NCI-H2029 (cell line): ENCODE measurements around the gene TCF23.
A peak's percentile ranks its signal among the peaks of the same experiment; 100 is the strongest.
"Not testable (repeated sequence)": the region's sequence is repeated elsewhere in the genome, so short reads cannot be mapped to it uniquely, and the experiment has no call there.

ENCODE experiments used
- DNase-seq: peaks from one replicate; lab custom pipeline; 2025; lab: John Stamatoyannopoulos, UW

Gene TCF23

GRCh38 chr2:27154488-27154887, 5.7 kb downstream of the TCF23 start:
- DNase-seq, result no peak

DNA sequence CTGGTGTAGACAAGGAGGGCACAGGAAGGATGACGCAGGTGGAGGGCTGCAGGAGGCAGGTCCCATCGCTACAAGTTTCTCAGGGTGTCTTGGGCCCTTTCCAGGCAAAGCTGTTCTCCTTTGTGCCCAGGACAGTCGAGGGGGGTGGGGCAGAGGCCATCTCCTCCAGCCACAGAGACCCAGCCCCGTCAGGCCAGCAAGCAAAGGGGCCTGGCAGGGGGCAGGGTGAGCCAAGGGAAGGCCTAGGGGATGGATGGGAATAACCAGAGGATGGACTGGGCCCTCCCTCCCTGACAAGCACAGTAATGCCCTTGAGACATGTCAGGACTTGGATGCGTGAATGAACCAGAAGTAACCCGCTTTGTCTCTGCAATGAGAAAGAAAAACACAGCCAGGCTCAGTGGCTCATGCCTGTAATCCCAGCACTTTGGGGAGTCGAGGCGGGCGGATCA, 6.3 kb downstream of the TCF23 start:
- DNase-seq, result no peak

- DNase-seq, result no peak
Measured at GRCh38 chr2:27158468-27158867, 9.7 kb downstream of the TCF23 start.

DNA sequence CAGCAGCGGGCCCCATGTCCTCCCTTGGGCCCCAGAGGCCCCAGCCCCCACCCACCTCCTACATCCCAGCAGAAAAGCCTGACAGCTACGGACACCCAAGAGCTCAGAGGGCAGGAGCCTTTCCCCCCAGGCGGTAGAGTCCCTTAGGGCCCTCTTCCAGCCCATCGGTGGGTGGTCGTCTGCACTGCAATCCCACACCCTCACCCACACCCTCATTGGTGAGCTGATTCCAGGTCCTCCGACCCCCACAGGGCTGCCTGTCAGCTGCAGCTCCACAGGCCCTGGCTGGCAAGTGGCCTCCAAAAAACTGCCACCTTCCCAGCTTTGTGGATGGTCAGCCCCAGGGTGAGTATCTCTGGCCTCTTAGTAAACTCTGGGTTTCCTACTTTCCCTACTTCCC, 10.5 kb downstream of the TCF23 start:
- DNase-seq, result no peak

- DNase-seq, result no peak
Measured at GRCh38 chr2:27160191-27160590, 11.4 kb downstream of the TCF23 start.

DNA sequence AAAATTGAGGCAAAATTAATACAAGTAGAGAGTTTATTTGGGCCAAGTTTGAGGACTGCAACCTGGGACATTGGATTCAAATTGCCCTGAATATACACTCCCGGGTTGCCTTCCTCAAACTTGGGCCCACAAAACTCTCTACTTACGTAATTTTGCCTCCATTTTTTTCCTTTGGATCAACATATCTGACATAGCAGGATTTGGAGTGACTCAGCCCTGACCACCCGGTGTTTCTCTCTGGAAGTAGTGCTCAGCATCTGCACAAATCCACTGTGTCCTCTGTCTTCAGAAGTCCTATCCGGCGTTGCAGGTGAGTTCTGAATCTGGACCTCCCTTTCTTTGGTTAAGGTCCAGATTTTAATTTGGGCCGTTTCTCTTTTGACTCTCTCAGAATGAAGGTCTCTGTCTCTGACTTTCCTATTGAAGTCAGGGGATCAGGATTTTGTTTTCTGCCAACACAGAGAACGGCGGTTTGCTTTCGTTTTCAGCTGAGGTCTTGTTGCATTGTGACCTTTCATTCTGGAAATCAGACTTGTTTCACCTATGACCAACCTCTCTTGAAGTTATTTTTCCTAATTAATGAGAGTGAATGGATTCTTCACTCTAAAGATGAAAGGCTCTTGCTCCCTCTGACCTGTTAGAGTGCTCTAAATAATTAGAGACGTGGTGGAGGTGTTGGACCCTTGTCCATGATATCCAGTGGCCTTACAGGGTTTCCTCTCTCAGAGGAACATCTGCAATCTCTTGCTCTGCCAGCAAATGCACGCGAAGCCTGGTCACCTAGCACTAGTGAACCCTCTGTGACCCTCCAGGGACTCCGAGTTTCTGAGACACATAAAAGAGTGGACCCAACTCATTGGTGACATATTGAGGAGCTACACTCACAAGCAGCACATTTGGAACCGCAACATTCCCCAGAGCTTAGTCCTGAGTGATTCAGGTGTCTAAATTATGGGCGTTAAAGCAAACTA, 13.6 kb downstream of the TCF23 start:
- no peak for DNase-seq

DNA sequence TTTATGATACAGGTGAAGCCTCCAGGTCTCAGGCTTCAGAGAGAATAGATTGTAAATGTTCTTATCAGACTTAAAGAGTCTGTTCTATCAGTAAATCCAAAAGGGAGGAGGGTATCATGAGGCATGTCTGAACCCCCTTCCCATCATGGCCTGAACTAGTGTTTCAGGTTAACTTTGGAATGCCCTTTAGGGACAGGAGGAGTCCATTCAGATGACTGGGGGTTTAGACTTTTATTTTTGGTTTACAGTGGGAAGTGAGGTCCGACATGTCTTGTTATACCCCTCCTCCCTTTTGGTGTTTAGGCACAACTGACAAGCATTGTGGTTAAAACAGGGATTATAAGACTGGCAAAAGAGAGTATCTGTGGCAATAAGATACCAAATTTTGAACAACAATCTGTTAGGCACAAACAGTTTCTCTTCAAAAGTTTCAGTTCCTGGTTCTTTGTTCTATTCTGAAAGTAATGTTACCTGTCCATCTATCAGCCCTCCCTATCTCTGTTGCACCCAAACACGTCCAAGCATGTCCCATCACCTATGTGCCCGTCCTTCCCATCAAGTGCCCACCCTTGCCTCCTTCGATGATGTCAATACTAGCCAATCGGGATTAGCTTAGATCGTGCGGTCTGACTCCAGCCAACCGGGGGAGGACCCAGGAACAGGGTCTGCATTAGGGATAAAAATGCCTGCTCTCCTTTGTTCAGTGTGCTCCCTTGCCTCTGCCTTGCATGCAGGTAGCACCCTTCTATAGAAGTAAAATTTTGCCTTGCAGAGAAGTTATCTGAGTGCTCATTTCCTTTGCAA, 16.4 kb downstream of the TCF23 start:
- no peak for DNase-seq

GRCh38 chr2:27170581-27171337, 22.0 kb downstream of the TCF23 start:
- DNase-seq, result no peak

DNA sequence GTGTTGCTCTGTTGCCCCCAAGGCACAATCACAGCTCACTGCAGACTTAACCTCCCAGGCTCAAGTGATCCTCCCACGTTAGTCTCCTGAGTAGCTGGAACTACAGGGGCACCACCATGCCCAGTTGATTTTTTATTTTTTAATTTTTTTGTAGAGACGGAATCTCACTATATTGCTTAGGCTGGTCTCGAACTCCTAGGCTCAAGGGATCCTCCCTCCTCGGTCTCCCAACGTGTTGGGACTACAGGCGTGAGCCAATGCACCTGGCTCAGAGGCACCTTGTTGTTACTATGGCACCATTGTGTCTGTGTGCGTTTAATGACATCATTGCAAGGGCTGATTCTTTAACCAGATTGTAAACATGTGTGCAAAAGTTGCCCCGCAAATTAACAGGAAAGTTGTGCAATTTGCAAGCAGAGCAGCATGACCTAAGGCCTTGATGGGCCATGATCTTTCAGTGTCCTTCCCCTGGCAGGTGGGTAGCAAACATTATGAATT, 22.6 kb downstream of the TCF23 start:
- peak; percentile 40 for DNase-seq

DNA sequence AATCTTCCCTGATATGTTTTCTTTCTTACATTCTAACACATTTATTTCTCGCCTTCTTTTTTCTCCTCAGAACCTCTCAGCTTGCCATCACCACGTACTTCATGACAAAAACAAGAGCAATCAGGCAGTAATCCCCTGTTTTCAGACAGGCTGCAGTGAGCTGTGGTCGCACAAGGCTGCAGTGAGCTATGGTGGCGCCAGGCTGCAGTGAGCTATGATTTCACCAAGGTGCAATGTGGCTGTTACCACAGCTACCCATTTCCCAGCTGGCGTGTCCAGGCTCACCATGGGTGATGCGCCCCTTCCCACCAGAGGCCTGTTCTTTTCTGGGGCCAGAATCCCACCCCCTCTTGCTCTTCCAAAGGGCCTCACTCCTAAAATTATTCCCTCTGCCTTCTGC, 25.8 kb downstream of the TCF23 start:
- no peak for DNase-seq

DNA sequence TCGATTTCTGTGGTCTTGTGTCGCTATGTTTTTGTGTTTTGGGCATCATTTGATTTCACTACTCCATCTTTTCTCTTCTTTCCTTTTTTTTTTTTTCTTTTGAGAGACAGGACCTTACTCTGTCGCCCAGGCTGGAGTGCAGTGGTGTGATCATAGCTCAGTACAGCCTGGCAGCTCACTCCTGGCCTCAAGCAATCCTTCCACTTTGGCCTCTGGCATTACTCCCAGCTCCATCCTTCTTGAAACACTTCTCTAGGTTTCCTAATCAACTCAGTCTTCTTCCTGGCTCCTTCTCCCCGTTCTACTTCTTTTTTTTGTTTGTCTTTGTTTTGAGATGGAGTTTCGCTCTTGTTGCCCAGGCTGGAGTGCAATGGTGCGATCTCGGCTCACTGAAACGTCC, 26.5 kb downstream of the TCF23 start:
- DNase-seq, result no peak

GRCh38 chr2:27175781-27176180, 27.0 kb downstream of the TCF23 start:
- not testable (repeated sequence) for DNase-seq

- DNase-seq, result no peak
Measured at GRCh38 chr2:27177441-27178351, 28.9 kb downstream of the TCF23 start.

GRCh38 chr2:27178469-27178868, 29.7 kb downstream of the TCF23 start:
- DNase-seq, result no peak

DNA sequence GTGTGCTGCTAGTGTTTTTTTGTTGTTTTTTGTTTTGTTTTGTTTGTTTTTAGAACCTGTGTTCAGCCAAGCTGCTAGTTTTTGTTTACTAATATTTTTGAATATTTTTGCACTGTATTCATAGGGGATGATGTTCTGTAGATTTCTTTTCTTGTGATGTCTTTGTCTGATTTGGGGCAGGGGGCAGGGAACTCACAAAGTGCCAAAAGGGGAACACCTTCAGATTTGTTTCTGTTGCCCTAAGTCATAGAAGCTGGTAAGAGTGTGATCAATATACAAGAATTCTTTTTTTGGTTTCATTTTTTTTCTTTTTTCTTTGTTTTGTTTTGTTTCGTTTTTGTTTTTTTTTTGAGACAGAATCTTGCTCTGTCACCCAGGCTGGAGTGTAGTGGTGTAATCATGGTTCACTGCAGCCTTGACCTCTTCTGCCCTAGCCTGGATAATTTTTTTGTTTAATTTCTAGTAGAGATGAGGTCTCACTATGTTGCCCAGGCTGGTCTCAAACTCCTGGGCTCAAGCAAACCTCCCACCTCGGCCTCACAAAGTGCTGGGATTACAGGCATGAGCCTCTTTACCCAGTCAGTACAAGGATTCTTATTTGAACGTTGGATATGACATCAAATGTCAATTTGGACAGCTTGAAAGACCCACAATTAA, 30.7 kb downstream of the TCF23 start:
- no peak for DNase-seq

- no peak for DNase-seq
Measured at GRCh38 chr2:27182346-27182745, 33.5 kb downstream of the TCF23 start.

GRCh38 chr2:27184115-27184514, 35.3 kb downstream of the TCF23 start:
- no peak for DNase-seq

GRCh38 chr2:27185331-27186026, 36.7 kb downstream of the TCF23 start:
- no peak for DNase-seq

DNA sequence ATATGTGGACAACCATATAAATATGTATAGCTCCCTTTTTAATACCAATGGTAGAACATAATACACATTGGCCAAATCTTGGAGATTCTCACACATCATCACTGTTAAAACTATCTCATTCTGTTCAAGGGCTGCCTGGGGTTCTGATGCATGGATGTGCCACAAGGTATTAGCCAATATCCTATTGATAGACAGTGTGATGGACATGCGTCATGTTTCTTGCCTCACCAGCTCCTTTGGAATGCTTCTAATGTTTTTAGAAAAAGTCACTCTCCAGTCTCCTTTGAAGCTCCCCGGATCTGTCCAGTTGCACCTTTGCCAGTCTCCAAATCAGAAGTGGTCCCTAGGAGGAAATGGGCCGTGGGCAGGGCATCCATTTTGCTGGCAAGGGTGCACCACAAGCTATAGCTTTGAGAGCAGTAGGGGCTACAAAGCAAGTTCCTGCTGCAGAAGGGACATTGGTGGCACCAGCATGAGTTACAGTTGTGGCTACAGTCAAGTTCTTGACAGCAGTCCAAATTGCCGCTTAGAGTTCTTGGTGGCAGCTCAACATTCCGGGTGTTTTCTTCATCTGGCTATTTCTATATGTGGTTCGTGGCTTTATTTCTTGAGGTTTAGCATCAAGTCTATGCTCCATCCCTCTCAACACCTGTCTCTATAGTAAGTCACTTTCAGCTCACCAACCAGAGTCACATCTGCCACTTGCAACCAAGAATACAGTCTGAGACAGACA, 38.0 kb downstream of the TCF23 start:
- no peak for DNase-seq
